ENCODE results near the gene FXR2.
A peak's percentile ranks its signal among the peaks of the same experiment; 100 is the strongest.
"Not testable (repeated sequence)": the region's sequence is repeated elsewhere in the genome, so short reads cannot be mapped to it uniquely, and the experiment has no call there.

Gene FXR2

DNA sequence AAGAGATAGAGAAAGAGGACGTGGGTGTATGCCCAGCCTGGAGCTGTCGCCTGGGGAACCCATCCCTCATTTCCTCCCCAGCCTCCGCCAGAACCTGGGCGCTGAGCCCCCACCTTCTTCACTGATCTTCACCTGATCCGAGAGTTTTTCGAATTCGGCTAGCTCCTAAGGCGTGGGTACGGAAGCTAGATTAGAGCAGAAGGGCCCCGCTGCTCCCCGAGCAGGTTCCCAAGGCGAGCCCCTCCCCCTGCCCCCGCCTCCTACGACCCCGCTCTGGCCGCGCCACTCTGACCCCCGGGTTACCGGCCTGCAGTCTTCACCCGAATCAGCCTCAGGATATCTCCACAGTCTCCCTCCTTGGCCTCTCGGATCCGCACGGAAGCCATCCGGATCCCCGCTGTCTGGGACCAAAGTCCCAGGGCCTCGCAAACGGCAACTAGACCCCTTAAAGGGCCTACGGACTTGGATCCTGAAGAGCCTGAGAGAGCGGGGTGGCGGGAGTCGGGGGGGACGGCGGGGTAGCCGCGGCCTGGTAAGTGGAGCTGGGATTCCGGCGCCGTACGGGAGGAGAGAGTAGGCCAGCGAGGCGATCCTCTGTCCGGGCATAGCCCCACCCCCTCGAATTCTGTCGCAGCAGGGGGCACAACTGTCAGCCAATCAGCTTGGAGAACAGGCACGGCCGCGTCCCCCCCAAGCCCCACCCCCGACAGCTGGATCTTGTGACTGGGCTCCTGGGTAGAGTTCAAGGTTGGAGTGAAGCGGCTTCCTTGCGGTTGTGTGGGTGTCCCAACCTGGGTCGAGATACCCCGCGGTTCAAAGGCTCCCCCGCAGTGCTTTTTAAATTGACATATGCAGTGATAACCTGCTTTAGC is 12.8 kb upstream of the FXR2 start, which contains the start of gene SAT2:
Gene SAT2, minus strand, starts transcription at position 572 of the 872 bp plus-strand sequence. Its CDS starts 186 bp downstream, at position 386.
- peak; percentile 91 to 92 for DNase-seq

DNA sequence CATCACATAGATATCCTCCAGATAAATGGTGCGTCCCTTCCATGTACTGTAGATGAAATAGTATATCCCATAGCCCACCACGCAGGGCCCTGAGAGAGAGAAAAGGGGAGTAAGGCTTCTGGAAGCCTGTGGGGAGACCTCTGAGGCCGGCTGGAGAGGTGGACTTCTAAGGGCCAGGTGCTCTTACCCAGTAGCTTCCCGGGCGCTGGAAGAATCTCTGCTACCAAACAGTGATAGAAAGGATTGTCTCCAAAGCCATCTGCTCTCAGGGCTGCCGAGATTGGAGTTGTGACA is 12.2 kb upstream of the FXR2 start:
- DNase-seq, result no peak

DNA sequence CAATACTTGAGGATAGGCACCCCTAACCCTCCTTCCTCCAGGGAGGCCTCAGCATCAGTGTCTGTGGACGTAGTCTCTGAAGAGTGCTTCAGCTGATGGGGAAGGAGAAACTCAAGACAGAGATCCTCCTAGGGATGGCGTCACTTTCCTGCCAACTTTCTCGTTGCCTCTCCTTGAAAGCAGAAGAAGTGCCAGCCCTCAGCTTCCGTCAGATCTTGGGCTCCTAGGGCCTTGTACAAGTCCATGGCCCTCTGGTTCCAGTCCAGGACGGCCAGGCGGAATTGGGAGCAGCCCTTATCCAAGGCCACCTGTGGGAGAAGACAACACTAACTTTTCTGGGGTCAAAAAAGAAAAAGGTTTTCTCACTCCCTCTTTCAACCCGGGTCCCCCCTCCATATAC is 11.6 kb upstream of the FXR2 start:
- DNase-seq, result peak in 1 of 2 donors; percentile 38

DNA sequence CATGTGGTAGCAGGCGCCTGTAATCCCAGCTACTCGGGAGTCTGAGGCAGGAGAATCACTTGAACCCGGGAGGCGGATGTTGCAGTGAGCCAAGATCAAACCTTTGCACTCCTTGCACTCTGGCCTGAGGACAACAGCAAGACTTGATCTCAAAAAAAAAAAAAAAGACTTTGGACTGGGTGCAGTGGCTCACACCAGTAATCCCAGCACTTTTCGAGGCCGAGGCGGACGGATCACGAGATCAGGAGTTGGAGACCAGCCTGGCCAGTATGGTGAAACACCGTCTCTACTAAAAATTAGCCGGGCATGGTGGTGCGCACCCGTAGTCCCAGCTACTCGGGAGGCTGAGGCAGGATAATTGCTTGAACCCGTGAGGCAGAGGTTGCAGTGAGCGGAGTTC is 11.1 kb upstream of the FXR2 start:
- not testable (repeated sequence) for DNase-seq

DNA sequence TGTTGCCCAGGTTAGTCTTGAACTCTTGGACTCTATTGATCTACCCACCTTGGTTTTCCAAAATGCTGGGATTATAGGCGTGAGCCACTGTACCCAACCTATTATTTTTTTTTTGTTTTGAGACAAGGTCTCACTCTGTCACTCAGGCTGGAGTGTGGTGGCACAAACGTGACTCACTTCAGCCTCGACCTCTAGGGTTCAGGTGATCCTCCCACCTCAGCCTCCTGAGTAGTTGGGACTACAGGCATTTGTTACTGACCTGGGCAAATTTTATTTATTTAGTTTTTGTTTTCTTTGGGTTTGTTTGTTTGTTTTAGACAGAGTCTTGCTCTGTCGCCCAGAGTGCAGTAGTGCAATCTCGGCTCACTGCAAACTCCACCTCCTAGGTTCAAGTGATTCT is 9.0 kb upstream of the FXR2 start:
- no peak for DNase-seq

DNA sequence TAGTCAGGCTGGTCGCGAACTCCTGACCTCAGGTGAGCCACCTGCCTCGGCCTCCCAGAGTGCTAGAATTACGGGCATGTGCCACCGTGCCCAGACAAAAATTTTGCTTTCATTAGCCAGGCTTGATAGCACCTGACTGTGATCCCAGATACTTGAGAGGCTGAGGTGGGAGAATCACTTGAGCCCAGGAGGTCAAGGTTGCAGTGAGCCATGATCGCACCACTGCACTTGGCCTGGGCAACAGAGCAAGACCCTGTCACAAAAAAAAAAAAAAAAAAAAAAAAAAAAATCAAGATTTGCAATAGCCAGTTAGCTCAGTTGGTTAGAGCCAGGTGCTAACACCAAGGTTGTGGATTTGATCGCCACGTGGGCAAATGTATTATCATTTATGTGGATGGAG is 6.1 kb upstream of the FXR2 start:
- DNase-seq, result no peak

DNA sequence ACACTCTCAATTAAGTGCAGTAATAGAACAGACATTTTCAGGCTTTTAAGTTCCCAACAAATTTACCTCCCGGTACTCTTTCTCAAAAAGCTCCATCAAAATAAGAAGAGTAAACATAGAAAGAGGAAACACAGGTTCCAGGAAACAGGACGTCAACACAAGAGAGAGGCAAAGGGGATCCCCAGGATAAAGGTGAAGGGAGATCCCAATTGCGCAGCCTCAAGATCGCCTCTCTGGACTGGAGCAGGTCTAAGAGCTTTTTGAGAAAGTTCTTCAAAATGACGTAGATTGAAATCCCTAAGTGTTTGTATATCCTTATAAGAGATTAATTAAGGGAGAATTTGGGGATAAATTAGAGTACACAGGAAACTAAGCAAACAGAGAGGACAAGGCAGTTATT is 3.9 kb upstream of the FXR2 start:
- no peak for DNase-seq

DNA sequence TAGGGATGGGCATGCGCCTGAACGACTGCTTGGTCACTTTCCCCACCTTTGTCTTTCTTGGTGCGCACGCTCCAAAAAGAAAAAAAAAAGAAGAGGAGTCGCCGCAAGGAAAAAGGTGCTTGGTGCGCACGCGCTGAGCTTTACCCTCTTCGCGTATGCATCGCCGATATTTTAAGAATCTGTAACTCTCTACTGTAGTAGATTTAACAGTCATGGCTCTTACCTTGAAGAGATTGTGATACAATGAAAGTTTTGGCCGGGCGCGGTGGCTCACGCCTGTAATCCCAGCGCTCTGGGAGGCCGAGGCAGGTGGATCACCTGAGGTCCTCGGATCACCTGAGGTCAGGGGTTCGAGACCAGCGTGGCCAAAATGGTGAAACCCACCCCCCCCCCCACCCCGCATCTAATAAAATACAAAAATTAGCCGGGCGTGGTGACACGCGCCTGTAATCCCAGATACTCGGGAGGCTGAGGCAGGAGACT is 609 bp upstream of the FXR2 start:
- DNase-seq, result no peak

DNA sequence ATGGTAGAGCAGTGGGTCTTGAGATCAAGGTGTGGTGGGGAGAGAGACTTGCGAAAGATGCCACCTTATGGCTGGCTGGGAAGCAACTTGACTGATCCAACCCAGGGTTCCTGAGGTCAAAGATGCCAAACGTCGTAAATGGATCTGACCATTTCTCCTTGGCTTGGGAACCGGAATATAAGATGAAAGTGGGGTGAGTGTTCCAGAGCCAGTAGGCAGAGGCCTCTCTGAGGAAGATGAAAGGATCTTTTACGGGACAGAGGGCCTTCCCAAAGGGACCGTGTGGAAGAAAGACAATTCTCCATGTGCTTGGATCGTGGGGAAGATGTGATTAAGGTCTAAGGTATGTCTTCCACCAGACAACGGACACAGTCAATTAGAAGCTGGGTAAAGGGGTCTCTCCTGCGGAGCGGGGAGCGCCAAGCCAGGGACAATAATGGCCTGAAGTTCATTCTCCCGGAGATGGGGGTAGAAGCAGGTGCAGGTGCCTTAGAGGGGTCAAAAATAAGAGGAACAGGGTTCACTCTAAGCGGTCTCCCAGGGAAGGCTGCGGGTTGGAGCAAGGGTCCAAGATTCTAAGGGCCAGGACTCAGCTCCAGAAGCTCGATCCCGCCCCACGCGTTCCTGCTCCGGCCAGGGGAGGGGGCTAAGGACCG is 800 bp downstream of the FXR2 start:
- no peak for DNase-seq

DNA sequence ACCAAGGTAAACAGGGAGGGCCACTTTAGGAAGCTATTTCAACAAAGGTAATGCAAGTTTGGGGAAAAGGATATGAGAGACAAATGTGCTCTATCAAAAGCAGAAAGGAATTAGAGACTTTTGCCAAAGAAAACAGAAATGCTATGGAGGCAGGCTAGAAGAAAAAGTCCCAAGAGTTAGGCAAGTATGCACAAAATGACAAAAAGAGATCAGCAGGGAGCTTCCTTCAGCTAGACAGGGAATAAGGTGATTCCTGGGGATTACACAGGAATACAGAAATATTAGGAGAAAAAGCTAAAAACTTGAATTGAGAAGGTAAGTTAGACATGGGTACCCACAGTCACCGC is 2.4 kb downstream of the FXR2 start:
- DNase-seq, result no peak

DNA sequence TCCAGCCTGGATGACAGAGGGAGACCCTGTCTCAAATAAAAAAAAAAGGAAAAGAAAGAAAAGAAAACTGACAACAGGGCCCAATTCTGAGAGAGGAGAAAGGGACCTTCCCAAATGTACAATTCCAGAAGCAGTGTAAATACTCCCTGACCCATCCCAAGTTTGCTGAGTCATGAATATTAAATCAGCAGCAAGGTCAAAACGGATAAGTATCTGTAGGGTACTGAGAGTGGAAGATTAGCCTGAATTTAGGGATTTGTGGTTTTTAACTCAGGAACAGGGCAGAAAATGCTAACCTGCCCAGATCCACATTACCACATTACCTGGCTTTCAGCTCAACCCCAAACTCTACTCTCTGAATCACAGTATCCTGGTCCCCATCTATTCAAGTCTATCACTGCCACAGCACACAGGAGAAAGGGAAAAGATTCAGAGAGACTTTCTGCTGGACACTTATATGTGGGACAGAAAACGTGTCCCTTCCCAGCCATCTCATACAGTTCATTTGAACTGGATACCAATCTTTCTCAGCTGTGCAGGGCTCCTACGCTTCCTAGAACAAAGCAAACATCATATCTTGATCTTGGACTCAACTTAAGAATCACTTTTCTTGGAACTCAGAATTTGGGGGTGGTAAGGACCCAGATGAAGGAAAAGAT is 2.9 kb downstream of the FXR2 start:
- DNase-seq, result no peak

DNA sequence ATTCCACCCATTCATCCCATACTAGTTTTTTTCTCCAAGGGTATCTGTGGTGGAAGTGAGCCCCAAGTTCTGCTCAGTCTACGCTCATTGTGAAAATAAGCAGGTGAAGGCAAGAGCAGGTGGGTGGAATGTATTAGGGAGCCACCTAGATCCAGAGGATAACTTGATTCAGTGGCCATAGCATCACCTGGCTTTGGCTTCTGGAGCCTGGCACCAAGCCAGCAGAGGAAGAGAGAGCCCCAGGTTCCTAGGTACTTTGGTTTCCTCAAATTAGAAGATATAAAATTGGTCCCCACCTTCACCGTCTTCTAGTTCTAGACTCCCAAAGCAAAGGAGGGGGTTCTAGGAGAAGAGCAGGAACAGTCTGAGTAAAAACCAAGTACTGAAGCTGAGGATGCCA is 4.1 kb downstream of the FXR2 start:
- no peak for DNase-seq

DNA sequence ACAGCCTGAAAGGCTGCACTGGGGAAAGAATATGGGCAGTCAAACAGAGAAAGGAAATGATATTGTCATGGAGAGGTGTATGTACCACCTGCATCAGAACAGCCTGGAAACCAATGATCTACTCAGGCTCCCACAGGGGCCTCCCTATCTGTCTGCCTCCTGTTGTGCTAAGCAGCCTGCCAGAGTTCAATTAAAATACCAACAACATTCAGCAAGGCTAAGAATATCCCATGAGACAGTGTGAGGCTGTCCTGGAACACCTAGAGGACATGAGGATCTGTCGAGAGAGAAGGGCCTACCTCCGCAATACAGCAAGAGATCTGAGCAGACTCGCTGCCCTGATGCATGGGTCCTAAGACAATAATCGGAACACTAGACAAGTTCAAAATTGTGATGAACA is 8.4 kb downstream of the FXR2 start:
- DNase-seq, result no peak

DNA sequence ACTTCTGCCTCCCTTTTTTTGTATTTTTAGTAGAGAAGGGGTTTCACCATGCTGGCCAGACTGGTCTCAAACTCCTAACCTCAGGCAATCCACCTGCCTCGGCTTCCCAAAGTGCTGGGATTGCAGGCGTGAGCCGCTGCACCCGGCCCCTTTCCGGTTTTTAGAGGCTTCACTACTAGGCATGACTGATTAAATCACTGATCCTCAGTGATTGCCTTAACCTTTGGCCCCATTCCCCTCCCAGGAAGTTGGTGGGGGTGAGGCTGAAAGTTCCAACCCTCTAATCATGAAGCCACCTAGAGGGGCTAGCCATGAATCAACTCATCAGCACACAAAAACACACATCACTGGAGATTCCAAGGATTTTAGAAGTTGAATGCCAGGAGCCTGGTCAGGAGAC is 17.1 kb downstream of the FXR2 start:
- DNase-seq, result not testable (repeated sequence)

DNA sequence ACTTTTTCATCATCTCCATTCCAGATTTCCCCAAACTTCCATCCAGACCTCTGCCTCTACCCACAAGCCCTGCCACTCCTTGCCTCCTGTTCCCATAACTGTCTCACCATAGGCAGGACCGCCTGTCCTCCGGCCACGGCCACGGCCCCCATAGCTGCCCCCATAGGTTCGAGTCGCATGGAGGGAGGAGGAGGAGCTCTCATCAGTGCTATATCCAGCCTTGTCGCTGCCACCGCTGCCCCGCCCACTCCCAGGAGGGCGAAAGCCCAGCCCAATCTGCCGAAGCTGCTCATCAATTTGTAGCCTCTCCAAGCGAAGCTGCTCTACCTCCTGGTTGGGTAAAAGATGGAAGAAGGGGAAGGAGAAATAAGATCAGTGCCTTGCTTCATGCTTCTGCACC is 21.4 kb downstream of the FXR2 start:
- DNase-seq, result no peak

DNA sequence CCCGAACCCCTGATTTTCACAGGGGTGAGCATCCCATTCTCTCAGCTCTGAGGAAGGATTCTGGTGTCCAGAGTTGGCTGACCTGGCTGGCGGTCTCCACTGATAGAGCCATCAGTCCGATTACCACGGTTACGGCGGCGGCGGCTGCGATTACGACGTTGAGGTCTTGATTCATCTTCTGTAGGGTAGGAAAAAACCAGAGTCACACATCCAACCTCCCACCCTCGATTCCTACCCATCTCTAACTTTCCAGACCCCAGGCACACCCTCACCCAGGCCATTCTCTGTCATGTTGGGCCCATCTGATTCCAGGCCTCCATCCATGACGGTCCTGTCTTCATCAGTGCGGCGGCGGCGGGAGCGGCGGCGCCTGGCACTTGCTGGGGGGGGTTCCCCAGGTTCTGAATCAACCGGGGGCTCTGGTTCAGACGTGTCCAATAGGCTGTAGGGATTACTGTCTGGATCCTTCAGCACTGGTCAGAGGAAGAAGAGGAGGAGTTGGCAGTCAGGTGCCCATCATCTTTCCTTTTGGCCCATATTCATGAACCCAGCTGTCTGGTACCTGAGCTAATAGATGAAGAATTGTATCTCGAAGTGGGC is 22.2 kb downstream of the FXR2 start:
- no peak for DNase-seq

DNA sequence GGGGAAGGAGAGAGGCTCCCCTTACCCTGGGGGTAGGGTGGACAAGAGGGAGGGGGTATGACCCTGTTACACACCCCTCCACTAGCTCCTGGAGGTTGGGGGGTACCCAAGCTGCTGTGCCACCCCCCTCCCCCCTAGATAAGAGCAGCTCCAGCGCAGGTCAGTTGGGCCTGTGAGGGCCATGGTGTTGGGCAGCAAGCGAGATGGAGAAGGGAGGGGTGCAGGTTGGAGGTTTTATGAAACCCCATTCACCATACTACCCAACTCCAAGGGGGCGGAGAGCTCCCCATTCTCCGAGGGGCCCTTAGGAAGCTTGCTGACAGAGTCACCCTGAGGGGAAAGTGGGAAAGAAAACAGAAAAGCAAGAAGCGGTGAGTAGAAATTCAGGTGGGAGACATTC is 23.1 kb downstream of the FXR2 start:
- DNase-seq, result no peak

DNA sequence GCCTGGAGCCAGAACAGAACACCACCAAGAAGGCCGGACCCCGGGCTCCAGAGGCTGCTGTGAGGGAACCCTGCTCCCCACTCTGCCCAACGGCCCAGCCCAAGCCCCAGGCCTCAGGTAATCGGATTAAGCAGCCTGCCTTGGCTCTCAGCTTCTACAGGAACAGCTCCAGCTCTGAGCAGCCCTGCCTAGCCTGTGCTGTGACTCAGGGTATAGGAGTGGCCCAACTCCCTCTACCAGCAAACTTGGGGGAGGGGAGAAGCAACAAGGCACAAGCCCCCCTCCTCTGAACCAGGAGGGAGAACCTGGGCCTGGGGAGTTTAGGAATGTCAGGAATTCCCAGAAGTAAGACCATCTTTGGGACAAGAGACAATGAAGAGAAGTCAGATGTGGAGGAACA is 24.0 kb downstream of the FXR2 start:
- no peak for DNase-seq

DNA sequence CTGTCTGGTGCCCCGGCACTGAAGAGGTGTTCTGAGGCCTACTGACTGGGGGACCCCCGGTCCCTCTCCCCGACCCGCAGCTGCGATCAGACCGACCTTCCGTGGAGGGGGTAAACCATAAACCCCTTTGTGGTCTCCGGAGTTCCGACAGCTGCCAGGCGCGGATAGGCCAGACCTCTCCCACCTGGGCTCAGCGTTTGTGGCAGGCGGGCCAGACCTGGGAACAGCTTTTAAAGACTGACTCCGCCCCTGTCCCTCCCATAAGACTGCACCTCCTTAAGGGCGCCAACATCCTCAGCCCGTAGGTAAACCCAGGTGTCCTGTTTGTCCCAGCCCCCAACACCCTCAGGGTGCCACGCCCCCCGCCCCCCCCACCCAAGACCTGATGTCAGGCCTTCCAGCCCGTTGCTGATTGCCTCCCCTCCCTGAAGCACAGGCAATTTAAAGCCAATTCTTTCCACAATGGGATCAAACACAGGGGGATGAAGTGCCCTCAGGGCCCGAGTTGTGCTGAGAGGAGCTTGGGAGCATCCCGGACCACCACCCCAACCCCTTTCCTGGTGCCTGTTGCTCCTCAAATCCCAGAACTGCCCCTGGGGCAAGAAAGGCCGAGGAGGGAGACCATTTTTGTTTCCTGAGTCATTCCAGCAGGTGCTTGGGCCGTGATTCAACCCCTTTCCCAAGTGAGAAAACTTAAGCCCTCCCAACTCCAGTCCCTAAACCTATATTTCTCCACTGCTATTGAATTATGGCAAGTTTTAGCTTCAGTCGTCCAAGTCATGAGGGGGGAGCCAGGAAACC is 24.6 kb downstream of the FXR2 start, which contains the start of gene SOX15:
Gene SOX15, minus strand, starts transcription at position 204 of the 801 bp plus-strand sequence. CDS start 418 bp downstream, outside the sequence.
- no peak for DNase-seq

DNA sequence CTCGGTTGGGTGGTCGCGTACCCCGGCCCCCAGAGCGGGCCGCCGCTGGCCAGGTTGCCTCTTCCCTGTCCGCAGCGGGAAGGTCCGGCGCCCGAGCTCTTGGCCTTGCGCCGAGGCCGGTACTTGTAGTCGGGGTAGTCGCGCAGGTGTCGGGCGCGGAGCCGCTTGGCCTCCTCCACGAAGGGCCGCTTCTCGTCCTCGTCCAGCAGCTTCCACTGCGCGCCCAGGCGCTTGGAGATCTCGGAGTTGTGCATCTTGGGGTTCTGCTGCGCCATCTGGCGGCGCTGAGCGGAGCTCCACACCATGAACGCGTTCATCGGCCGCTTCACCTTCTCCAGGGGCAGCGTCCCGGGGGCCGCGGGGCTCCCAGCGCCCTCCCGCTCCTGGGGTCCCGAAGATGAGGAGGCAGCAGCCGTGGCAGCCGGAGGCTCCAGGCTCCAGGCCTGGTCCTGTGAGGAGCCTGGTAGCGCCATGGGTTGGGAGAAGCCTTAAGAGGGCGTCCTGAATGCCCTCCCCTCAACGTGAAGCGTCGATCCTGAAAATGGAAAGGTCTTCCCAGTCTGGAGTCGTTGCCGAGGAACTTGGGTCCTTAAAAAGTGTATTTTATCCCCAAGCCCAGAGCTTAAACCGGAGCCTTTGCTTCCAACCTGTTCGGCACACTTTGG is 25.4 kb downstream of the FXR2 start:
- peak; percentile 74 to 77 for DNase-seq

DNA sequence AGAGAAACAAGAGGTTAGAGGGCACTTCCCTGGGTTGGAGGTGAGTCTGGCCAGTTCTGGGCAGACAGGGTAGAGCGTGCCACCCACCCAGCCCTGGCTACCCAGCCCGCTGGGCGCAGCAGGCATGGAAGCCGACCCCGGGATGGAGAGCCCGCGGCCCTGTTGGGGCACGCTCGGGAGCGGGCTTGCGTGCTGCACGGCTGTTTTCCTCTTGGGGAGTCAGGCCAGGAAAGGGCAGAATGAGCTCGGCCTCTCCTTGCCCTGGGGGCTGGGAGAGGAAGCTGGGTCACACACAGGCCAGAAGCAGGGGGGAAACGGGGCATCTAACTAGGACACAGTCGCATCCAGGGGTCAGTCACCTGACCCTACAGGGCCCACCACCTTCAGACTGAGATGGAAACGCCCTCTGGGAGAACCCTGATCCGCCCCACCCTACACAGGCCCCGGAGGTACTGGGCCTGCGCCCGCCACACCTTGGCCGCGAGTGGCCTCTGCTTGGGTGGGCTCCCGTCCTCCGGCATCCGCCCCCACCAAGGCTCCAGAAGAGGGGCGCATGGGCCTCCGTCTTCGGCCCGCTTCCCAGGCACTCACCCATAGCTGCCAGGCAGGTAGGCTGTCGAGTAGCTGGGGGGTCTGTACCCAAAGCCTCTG is 26.0 kb downstream of the FXR2 start:
- DNase-seq, result no peak

All from CD4-positive, alpha-beta T cell treated with Interleukin-4 for 1 hour (primary cell).